HG03196 (cell line): Measurements from ENCODE around the gene KEAP1.

ENCODE experiments used
- ATAC-seq: cut with Tn5 transposase; IDR thresholded peaks from one replicate; pipeline ENCODE4 v1.9.1; 2021; ENCODE audit not compliant: unreplicated experiment

KEAP1 gene

GRCh38 chr19:10452726-10453618 is 50.2 kb downstream of the KEAP1 start:
- no peak for ATAC-seq

- ATAC-seq = no peak
These were observed 52.1 kb downstream of the KEAP1 start for GRCh38 chr19:10450853-10451609.

- ATAC-seq = no peak
These were observed 52.8 kb downstream of the KEAP1 start for GRCh38 chr19:10450191-10450852.

- no peak for ATAC-seq
These were observed 54.1 kb downstream of the KEAP1 start for GRCh38 chr19:10449037-10449436.

GRCh38 chr19:10442698-10443097 is 60.5 kb downstream of the KEAP1 start:
- no peak for ATAC-seq

GRCh38 chr19:10439588-10439987 is 63.6 kb downstream of the KEAP1 start:
- no peak for ATAC-seq
